Gastroesophageal sphincter (tissue), 3 donors: Measurements from ENCODE around the gene KLHL2.
"Not testable (repeated sequence)": the region's sequence is repeated elsewhere in the genome, so short reads cannot be mapped to it uniquely, and the experiment has no call there.

ENCODE experiments used
- CTCF ChIP-seq, 4 experiments: fragments of 200-600 bp in 2 of 4; fragments of 450-650 bp in 2 of 4; sonication (generic) in 1 of 4; IDR thresholded peaks; one replicate each; pipeline ENCODE4 v1.5.1; 2017 to 2019; ENCODE audit warnings: antibody characterized with exemption in 4 of 4, mild to moderate bottlenecking in 2 of 4, moderate library complexity in 2 of 4
- POLR2A ChIP-seq, 2 donors: fragments of 450-650 bp; IDR thresholded peaks; one replicate each; pipeline ENCODE4 v1.6.1; 2017; ENCODE audit warnings: antibody characterized with exemption in 2 of 2, mild to moderate bottlenecking in 2 of 2, moderate library complexity in 1 of 2
- POLR2AphosphoS5 ChIP-seq: sonication (generic); formaldehyde crosslinking; IDR thresholded peaks from one replicate; pipeline ENCODE4 v1.6.1; 2017; ENCODE audit warnings: antibody characterized with exemption

DNA sequence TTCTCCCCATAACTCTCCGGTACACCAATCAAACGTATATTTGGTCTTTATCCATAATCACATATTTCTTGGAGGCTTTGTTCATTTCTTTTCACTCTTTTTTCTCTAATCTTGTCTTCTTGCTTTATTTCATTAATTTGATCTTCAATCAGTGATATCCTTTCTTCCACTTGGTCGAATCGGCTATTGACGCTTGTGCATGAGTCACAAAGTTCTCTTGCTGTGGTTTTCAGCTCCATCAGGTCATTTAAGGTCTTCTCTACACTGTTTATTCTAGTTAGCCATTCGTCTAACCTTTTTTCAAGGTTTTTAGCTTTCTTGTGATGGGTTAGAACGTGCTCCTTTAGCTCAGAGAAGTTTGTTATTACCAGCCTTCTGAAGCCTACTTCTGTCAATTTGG lies 62.6 kb downstream of the KLHL2 start:
- TF ChIP-seq CTCF (IDR thresholded peaks at IDR 0.05); POLR2A (IDR thresholded peaks at IDR 0.05); POLR2AphosphoS5: not testable (repeated sequence)
